H1 (cell line): ENCODE data around the gene LDLR. TPM values are rescaled to one million over a fixed set of nuclear protein-coding genes. Genes with fewer than 3 reads are reported as not detected.
A peak's percentile ranks its signal among the peaks of the same experiment; 100 is the strongest.

ENCODE experiments used
- CTCF ChIA-PET: fragments of 300-600 bp; sonication (Branson Sonifier 250); formaldehyde crosslinking; loops from one replicate; lab custom pipeline; 2021; ENCODE audit not compliant: partially characterized antibody; lab: Charles Lee
- POLR2A ChIA-PET: fragments of 300-600 bp; sonication (Branson Sonifier 250); formaldehyde crosslinking; loops from one replicate; lab custom pipeline; 2021; ENCODE audit warnings: inconsistent platforms; ENCODE audit not compliant: partially characterized antibody; lab: Charles Lee
- DNase-seq, 2 experiments: peaks; one replicate each; pipeline versions ENCODE4 v3.0.0 to v3.0.0-alpha.2; 2010 to 2022; ENCODE audit warnings: low spot score in 2 of 2, low read depth in 1 of 2, mixed read lengths in 1 of 2
- FAIRE-seq: peaks from 2 replicates; lab custom pipeline; 2011; peaks lifted over from hg19 to GRCh38; lab: Jason Lieb, UNC
- H2AFZ ChIP-seq: 2 replicates; pipeline ENCODE4 v1.8.1; 2012; ENCODE audit warnings: low read length, inconsistent platforms
- H2AK5ac ChIP-seq: 2 replicates; pipeline ENCODE4 v1.6.1; 2013; ENCODE audit warnings: low read depth, low read length
- H2BK120ac ChIP-seq: replicated peaks from 2 replicates; pipeline ENCODE3; 2013; ENCODE audit warnings: low read depth, low read length, inconsistent platforms
- H2BK12ac ChIP-seq: 2 replicates; pipeline ENCODE4 v1.6.1; 2013; ENCODE audit warnings: low read depth, low read length
- H2BK15ac ChIP-seq: 2 replicates; pipeline ENCODE4 v1.6.1; 2013; ENCODE audit warnings: low read length
- H2BK20ac ChIP-seq: 2 replicates; pipeline ENCODE4 v1.6.1; 2013; ENCODE audit warnings: low read length
- H2BK5ac ChIP-seq: 2 replicates; pipeline ENCODE4 v1.6.1; 2013; ENCODE audit warnings: low read depth, low read length
- H3K14ac ChIP-seq: 2 replicates; pipeline ENCODE4 v1.6.1; 2013; ENCODE audit warnings: inconsistent platforms; ENCODE audit not compliant: insufficient read length
- H3K18ac ChIP-seq: 2 replicates; pipeline ENCODE4 v1.6.1; 2013; ENCODE audit warnings: low read length; ENCODE audit errors: extremely low read depth
- H3K23ac ChIP-seq: 2 replicates; pipeline ENCODE4 v1.6.1; 2013; ENCODE audit warnings: inconsistent platforms; ENCODE audit not compliant: insufficient read length
- H3K23me2 ChIP-seq: 2 replicates; pipeline ENCODE4 v1.6.1; 2013; ENCODE audit warnings: low read depth, low read length
- H3K27ac ChIP-seq: 2 replicates; pipeline ENCODE4 v1.6.1; 2011; ENCODE audit warnings: low read depth, low read length, inconsistent platforms
- H3K27me3 ChIP-seq, 4 experiments: replicated peaks in 1 of 4; 1 replicate in 1 of 4; 2 replicates in 3 of 4; pipeline versions ENCODE4 v1.6.1 to v1.8.1; 2011 to 2013; ENCODE audit warnings: low read length in 3 of 4, mild to moderate bottlenecking in 3 of 4, inconsistent platforms in 2 of 4, mixed read lengths in 2 of 4, moderate library complexity in 1 of 4; ENCODE audit not compliant: control insufficient read depth in 3 of 4, insufficient read depth in 3 of 4; ENCODE audit errors: extremely low read depth in 1 of 4
- H3K36me3 ChIP-seq, 4 experiments: 2 replicates each; pipeline versions ENCODE4 v1.6.1 to v1.8.1; 2011 to 2013; ENCODE audit warnings: mild to moderate bottlenecking in 4 of 4, low read length in 3 of 4, moderate library complexity in 2 of 4, control low read depth in 1 of 4, inconsistent platforms in 1 of 4; ENCODE audit not compliant: insufficient read depth in 4 of 4, control insufficient read depth in 2 of 4
- H3K4ac ChIP-seq: replicated peaks from 2 replicates; pipeline ENCODE3; 2013; ENCODE audit warnings: low read length, low read depth, mixed read lengths, inconsistent platforms; ENCODE audit not compliant: insufficient read length
- H3K4me1 ChIP-seq, 4 experiments: replicated peaks in 1 of 4; 1 replicate in 1 of 4; 2 replicates in 3 of 4; pipeline versions ENCODE4 v1.6.1 to v1.8.1; 2011 to 2013; ENCODE audit warnings: low read length in 3 of 4, inconsistent platforms in 2 of 4, mixed read lengths in 1 of 4; ENCODE audit not compliant: insufficient read depth in 4 of 4, control insufficient read depth in 3 of 4
- H3K4me2 ChIP-seq, 2 experiments: 2 replicates each; pipeline versions ENCODE4 v1.6.1 to v1.8.1; 2011 to 2013; ENCODE audit warnings: low read depth in 2 of 2, low read length in 2 of 2, control low read depth in 1 of 2, inconsistent platforms in 1 of 2, mild to moderate bottlenecking in 1 of 2; ENCODE audit not compliant: insufficient read depth in 1 of 2
- H3K4me3 ChIP-seq, 4 experiments: fragments of 200-600, 300-600 bp in 1 of 4; sonication (generic), shearing (Covaris generic), sonication (Bioruptor Twin) in 1 of 4; 2 replicates each; pipeline versions ENCODE4 v1.5.1 to v1.8.1; 2011 to 2016; ENCODE audit warnings: low read length in 4 of 4, low read depth in 3 of 4, control low read depth in 2 of 4, inconsistent platforms in 2 of 4, mild to moderate bottlenecking in 2 of 4, mixed read lengths in 1 of 4, moderate library complexity in 1 of 4; ENCODE audit not compliant: insufficient read depth in 2 of 4; ENCODE audit errors: extremely low read depth in 1 of 4
- H3K56ac ChIP-seq: replicated peaks from 2 replicates; pipeline ENCODE3; 2013; ENCODE audit warnings: low read depth, mild to moderate bottlenecking, mixed read lengths, low read length, inconsistent platforms; ENCODE audit not compliant: insufficient read length
- H3K79me1 ChIP-seq: 2 replicates; pipeline ENCODE4 v1.6.1; 2013; ENCODE audit warnings: low read depth, low read length, control low read depth
- H3K79me2 ChIP-seq, 2 experiments: 2 replicates each; pipeline versions ENCODE4 v1.6.1 to v1.8.1; 2012 to 2013; ENCODE audit warnings: low read length in 2 of 2, mild to moderate bottlenecking in 2 of 2, inconsistent platforms in 1 of 2; ENCODE audit not compliant: insufficient read depth in 2 of 2, control insufficient read depth in 1 of 2
- H3K9ac ChIP-seq, 4 experiments: replicated peaks in 1 of 4; 1 replicate in 1 of 4; 2 replicates in 3 of 4; pipeline versions ENCODE4 v1.6.1 to v1.8.1; 2011 to 2013; ENCODE audit warnings: low read depth in 3 of 4, low read length in 3 of 4, control low read depth in 2 of 4, mild to moderate bottlenecking in 2 of 4, moderate library complexity in 2 of 4, inconsistent platforms in 1 of 4; ENCODE audit errors: extremely low read depth in 1 of 4
- H3K9me3 ChIP-seq, 2 experiments: 2 replicates each; pipeline versions ENCODE4 v1.6.1 to v1.8.1; 2012 to 2013; ENCODE audit warnings: mild to moderate bottlenecking in 2 of 2, moderate library complexity in 2 of 2, control low read depth in 1 of 2, inconsistent platforms in 1 of 2, low read depth in 1 of 2, low read length in 1 of 2, mixed read lengths in 1 of 2; ENCODE audit not compliant: insufficient read depth in 2 of 2
- H4K20me1 ChIP-seq, 2 experiments: replicated peaks in 1 of 2; 2 replicates each; pipeline versions ENCODE3 to v1.8.1; 2011 to 2013; ENCODE audit warnings: inconsistent platforms in 2 of 2, low read length in 2 of 2, mild to moderate bottlenecking in 1 of 2; ENCODE audit not compliant: insufficient read depth in 2 of 2, control insufficient read depth in 1 of 2
- H4K5ac ChIP-seq: 2 replicates; pipeline ENCODE4 v1.6.1; 2013; ENCODE audit warnings: low read length, low read depth, mixed read lengths, inconsistent platforms; ENCODE audit not compliant: insufficient read length
- H4K8ac ChIP-seq: 2 replicates; pipeline ENCODE4 v1.8.0; 2013; ENCODE audit warnings: mild to moderate bottlenecking, moderate library complexity, low read length, inconsistent platforms; ENCODE audit not compliant: insufficient read depth; ENCODE audit errors: extremely low read depth
- H4K91ac ChIP-seq: replicated peaks from 2 replicates; pipeline ENCODE3; 2013; ENCODE audit warnings: low read length, mixed read lengths, inconsistent platforms; ENCODE audit not compliant: insufficient read length
- ASH2L ChIP-seq: fragments of 200-600, 300-600 bp; sonication (generic); IDR thresholded peaks from one replicate; pipeline ENCODE4 v1.7.1; 2017; ENCODE audit warnings: low read length
- BACH1 ChIP-seq: IDR thresholded peaks from 2 replicates; pipeline ENCODE4 v1.6.1; 2012; ENCODE audit warnings: low read length, improper control_type of control experiment
- CBX8 ChIP-seq: fragments of 300-800, 300-1000 bp; sonication (generic); IDR thresholded peaks from 2 replicates; pipeline ENCODE4 v1.7.1; 2016; ENCODE audit warnings: low read depth, low read length, borderline replicate concordance
- CREB1 ChIP-seq: IDR thresholded peaks from 2 replicates; pipeline ENCODE4 v1.6.1; 2012; ENCODE audit warnings: inconsistent platforms
- EZH2 ChIP-seq: fragments of 200-600 bp; sonication (generic); IDR thresholded peaks from 2 replicates; pipeline ENCODE4 v1.7.1; 2012; ENCODE audit warnings: low read depth, mild to moderate bottlenecking, moderate library complexity, low read length, inconsistent platforms; ENCODE audit not compliant: severe bottlenecking
- GABPA ChIP-seq: IDR thresholded peaks from 2 replicates; pipeline ENCODE4 v1.6.1; 2011; ENCODE audit warnings: mild to moderate bottlenecking, low read length, moderate library complexity, borderline replicate concordance; ENCODE audit not compliant: insufficient read depth
- GTF2F1 ChIP-seq: IDR thresholded peaks from 2 replicates; pipeline ENCODE4 v1.6.1; 2012; ENCODE audit warnings: low read depth, low read length, improper control_type of control experiment, borderline replicate concordance
- KDM4A ChIP-seq: IDR thresholded peaks from one replicate; pipeline ENCODE4 v1.7.1; 2012; ENCODE audit warnings: low read depth, mild to moderate bottlenecking, moderate library complexity, low read length, inconsistent platforms; ENCODE audit not compliant: severe bottlenecking
- RAD21 ChIP-seq, 2 experiments: IDR thresholded peaks in 1 of 2; conservative IDR thresholded peaks in 1 of 2; 2 replicates each; pipeline ENCODE4 v1.6.1; 2011; ENCODE audit warnings: low read depth in 2 of 2, low read length in 2 of 2, improper control_type of control experiment in 1 of 2, inconsistent platforms in 1 of 2, mild to moderate bottlenecking in 1 of 2, moderate library complexity in 1 of 2
- RFX5 ChIP-seq: IDR thresholded peaks from 2 replicates; pipeline ENCODE4 v1.6.1; 2011; ENCODE audit warnings: low read depth, low read length, improper control_type of control experiment, borderline replicate concordance
- SIN3A ChIP-seq, 2 experiments: IDR thresholded peaks in 1 of 2; conservative IDR thresholded peaks in 1 of 2; 2 replicates each; pipeline ENCODE4 v1.6.1; 2011 to 2012; ENCODE audit warnings: low read length in 2 of 2, improper control_type of control experiment in 1 of 2, low read depth in 1 of 2, mild to moderate bottlenecking in 1 of 2
- SUZ12 ChIP-seq: fragments of 200-600 bp; sonication (generic); IDR thresholded peaks from 2 replicates; pipeline ENCODE4 v1.6.1; 2012; ENCODE audit warnings: mild to moderate bottlenecking, inconsistent platforms, low read length, moderate library complexity, mixed read lengths
- TAF1 ChIP-seq: IDR thresholded peaks from 2 replicates; pipeline ENCODE4 v1.6.1; 2011; ENCODE audit warnings: mild to moderate bottlenecking, low read depth, low read length
- WGBS, 2 experiments: shearing (Covaris generic) in 1 of 2; methylation state at CpG; one replicate each; pipeline versions ENCODE4 v1.1.6 to v1.1.7; 2013 to 2015; ENCODE audit warnings: low lambda C conversion rate in 2 of 2, mixed read lengths in 2 of 2, inconsistent platforms in 1 of 2, low coverage in 1 of 2, missing lambda C conversion rate in 1 of 2; ENCODE audit not compliant: insufficient replicate concordance in 2 of 2, insufficient coverage in 1 of 2, insufficient read length in 1 of 2; ENCODE audit errors: extremely low coverage in 1 of 2, missing lambda C conversion rate in 1 of 2; 5-methylcytosine and 5-hydroxymethylcytosine counted together
- polyA plus RNA-seq, 7 experiments: library from polyadenylated mRNA; depleted of rRNA in 3 of 7; stranded (reverse) in 5 of 7; unstranded in 2 of 7; fragments of >200 nt in 5 of 7; fragments of 200-250 nt in 2 of 7; gene quantifications; 1 replicate in 5 of 7; 2 replicates in 1 of 7; 4 replicates in 1 of 7; pipeline versions ENCODE4 v1.2.1 to v1.2.3, GENCODE V29; 2011 to 2013; ENCODE audit warnings: missing spikeins in 2 of 7, mixed read lengths in 2 of 7
- total RNA-seq: library from RNA; stranded (reverse); fragmentation: NEBNext Ultra II Directional; extraction: Animal tissue kit (Norgen Biotek cat#: 25700); gene quantifications from 2 replicates; pipeline ENCODE4 v1.2.1, GENCODE V29; 2021

The LDLR gene
- total and polyA plus RNA-seq, 2 of the 8 experiments (the other 6 are each of a cell fraction or from before 2014, with no cell fraction given), result 70.1 to 118 TPM

DNA sequence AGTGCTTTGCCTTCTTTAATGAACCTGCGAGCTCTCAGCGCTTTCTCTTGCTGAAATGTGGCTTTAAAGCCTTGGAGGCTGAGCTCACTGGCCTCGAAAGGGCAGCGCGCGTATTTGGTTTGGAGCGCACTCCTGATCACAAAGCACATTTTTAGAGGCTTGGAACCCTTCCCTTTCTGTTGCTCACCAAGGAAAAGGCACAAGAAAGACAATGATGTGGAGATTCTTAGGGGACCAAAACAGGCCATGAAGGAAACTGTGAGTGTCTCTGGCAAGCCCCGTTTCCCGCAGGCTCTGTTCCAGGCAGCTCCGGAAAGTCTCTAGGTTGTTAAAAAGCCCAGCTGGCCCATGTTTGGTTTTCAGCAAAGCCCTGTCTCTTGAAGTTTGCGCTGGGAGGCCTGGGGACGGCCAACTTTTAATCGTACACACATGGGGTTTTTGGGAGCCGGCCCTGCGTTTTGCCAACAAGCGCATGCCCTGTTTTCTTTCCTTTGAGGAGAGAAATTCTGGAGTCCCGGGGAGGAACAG is 75.7 kb downstream of the LDLR start:
- no peak for FAIRE-seq
- no peak for DNase-seq
- TF ChIP-seq KDM4A, result no peak
- TF ChIP-seq CBX8, result no peak
- TF ChIP-seq GABPA, result no peak
- no peak for TF ChIP-seq CREB1
- no peak for TF ChIP-seq TAF1
- TF ChIP-seq SIN3A (conservative IDR thresholded peaks at IDR 0.05 in 1 of 2, IDR thresholded peaks at IDR 0.05 in 1 of 2; ENCODE audit: low read depth in 1 of 2, low read length in 2 of 2), result no peak
- TF ChIP-seq GTF2F1, result no peak
- no peak for TF ChIP-seq RAD21 (IDR thresholded peaks at IDR 0.05 in 1 of 2, conservative IDR thresholded peaks at IDR 0.05 in 1 of 2; ENCODE audit: low read depth in 2 of 2, low read length in 2 of 2)
- no peak for TF ChIP-seq SUZ12
- no peak for TF ChIP-seq ASH2L
- TF ChIP-seq BACH1, result no peak
- no peak for TF ChIP-seq RFX5
- no peak for TF ChIP-seq EZH2

More for the DNA sequence above, 75.7 kb downstream of the LDLR start:
- no peak overlapping the region for H3K14ac ChIP-seq
- H3K23me2 ChIP-seq, result no peaks in the 10 kb centered on the region
- H3K4ac ChIP-seq, result no peak overlapping the region
- no peak overlapping the region for H3K4me2 ChIP-seq
- WGBS, 2 experiments, result 92% methylated on average over 17 of the region's 17 CpGs; no CpG with 5 or more reads in 1 of the 2 experiments
- POLR2A ChIA-PET, result interaction anchor here (0.7 to 1.7 kb wide), 8 partner anchors 9 to 39 kb away, joined by 3 to 7 read pairs (median 4); partner anchors contain the start of gene SPC24
- CTCF ChIA-PET, result interaction anchor here (0.8 to 2.2 kb wide), 6 partner anchors 10 to 72 kb away, joined by 3 to 9 read pairs (median 4); partner anchors contain the start of gene SPC24
- H4K5ac ChIP-seq, result no peak overlapping the region
- no peak overlapping the region for H2BK20ac ChIP-seq
- no peak overlapping the region for H2BK5ac ChIP-seq
- no peaks in the 10 kb centered on the region for H3K4me1 ChIP-seq
- no peak overlapping the region for H2AFZ ChIP-seq
- no peak overlapping the region for H3K18ac ChIP-seq
- H3K27me3 ChIP-seq, result no peaks in the 10 kb centered on the region
- no peaks in the 10 kb centered on the region for H3K79me1 ChIP-seq
- H4K91ac ChIP-seq, result no peak overlapping the region
- H3K56ac ChIP-seq, result no peak overlapping the region
- H3K27ac ChIP-seq, result no peak overlapping the region
- no peak overlapping the region for H2AK5ac ChIP-seq
- no peaks in the 10 kb centered on the region for H3K79me2 ChIP-seq
- no peaks in the 10 kb centered on the region for H3K9me3 ChIP-seq
- no peak overlapping the region for H2BK15ac ChIP-seq
- no peak overlapping the region for H2BK120ac ChIP-seq
- no peak overlapping the region for H2BK12ac ChIP-seq
- no peak overlapping the region for H3K23ac ChIP-seq
- peaks cover 0 to 3% of the 10 kb centered on the region in 2 experiments for H4K20me1 ChIP-seq
- H3K4me3 ChIP-seq, result no peak overlapping the region
- peak overlapping the region; percentile 21; the same call in 1 of the 2 replicates for H4K8ac ChIP-seq
- H3K36me3 ChIP-seq, result peaks cover 0 to 8% (median 4%) of the 10 kb centered on the region in 4 experiments; a peak in 7 of 8 replicates
- H3K9ac ChIP-seq, result no peak overlapping the region
